Right lobe of liver (tissue), 4 donors: ENCODE results near the gene ARPC1B.

Source experiments
- POLR2A ChIP-seq: fragments of 450-650 bp; IDR thresholded peaks from one replicate; pipeline ENCODE4 v1.6.1; 2017; ENCODE audit warnings: antibody characterized with exemption, mild to moderate bottlenecking
- TF ChIP-seq, protein P1 (sequence below), 4 donors: fragments of 200-600 bp in 3 of 4; fragments of 450-650 bp in 1 of 4; IDR thresholded peaks; one replicate each; pipeline versions ENCODE4 v1.5.1 to v1.8.0; 2016 to 2022; ENCODE audit warnings: antibody characterized with exemption in 4 of 4, mild to moderate bottlenecking in 2 of 4
- donor health status: DM: no; HTN: no; CAD: no.
- donor health status: DM: no; HTN: no; CAD: no.
- donor health status: DM: no; HTN: yes; CAD: no.

DNA sequence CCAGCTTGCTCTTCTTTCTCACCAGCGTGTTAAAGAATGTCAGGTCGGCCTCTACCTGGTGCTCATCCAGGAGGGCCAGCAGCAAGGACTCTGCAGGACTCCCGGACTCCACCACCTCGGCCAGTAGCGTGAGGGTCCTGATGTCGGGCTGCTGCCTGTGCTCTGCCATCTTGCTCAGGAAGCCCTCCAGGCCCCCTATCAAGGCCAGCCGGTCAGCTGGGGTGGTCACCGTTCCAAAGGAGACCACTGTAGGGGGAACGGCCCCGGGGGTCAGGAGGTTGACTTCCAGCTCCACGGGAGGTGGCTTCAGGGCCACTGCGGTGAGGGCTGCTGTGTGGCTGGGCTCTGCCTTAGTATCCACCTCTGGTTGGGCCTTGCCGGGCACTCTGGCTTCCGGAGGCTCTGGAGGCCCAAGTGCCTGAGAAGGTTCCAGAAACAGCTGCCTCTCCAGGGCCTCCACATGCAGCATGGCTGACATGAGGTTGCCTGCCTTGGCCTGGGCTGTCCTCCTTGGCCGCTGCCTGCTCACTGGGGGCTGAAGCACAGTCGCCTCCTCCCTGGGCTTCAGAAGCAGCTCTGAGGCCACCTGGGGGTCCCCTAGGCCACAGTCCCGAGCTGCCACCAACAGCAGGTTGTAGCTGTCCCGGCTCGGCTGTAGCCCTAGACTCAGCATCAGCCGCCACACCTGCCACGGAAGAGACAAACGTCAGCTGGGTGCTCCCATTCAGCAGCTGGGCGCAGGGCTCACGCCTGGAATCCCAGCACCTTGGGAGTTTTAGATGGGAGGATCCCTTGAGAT, 50.6 kb downstream of the ARPC1B start:
- TF ChIP-seq, protein P1, sequence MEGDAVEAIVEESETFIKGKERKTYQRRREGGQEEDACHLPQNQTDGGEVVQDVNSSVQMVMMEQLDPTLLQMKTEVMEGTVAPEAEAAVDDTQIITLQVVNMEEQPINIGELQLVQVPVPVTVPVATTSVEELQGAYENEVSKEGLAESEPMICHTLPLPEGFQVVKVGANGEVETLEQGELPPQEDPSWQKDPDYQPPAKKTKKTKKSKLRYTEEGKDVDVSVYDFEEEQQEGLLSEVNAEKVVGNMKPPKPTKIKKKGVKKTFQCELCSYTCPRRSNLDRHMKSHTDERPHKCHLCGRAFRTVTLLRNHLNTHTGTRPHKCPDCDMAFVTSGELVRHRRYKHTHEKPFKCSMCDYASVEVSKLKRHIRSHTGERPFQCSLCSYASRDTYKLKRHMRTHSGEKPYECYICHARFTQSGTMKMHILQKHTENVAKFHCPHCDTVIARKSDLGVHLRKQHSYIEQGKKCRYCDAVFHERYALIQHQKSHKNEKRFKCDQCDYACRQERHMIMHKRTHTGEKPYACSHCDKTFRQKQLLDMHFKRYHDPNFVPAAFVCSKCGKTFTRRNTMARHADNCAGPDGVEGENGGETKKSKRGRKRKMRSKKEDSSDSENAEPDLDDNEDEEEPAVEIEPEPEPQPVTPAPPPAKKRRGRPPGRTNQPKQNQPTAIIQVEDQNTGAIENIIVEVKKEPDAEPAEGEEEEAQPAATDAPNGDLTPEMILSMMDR (IDR thresholded peaks at IDR 0.05) = no peak
- no peak for TF ChIP-seq POLR2A
